IPS DF 4.7 (cell line): Measurements from ENCODE around the gene EPHB2.
"Not testable (repeated sequence)": the region's sequence is repeated elsewhere in the genome, so short reads cannot be mapped to it uniquely, and the experiment has no call there.

ENCODE experiments used
- DNase-seq: peaks from one replicate; pipeline ENCODE4 v3.0.0-alpha.2; 2013; ENCODE audit warnings: low spot score; ENCODE audit errors: extremely low read depth

EPHB2 gene

DNA sequence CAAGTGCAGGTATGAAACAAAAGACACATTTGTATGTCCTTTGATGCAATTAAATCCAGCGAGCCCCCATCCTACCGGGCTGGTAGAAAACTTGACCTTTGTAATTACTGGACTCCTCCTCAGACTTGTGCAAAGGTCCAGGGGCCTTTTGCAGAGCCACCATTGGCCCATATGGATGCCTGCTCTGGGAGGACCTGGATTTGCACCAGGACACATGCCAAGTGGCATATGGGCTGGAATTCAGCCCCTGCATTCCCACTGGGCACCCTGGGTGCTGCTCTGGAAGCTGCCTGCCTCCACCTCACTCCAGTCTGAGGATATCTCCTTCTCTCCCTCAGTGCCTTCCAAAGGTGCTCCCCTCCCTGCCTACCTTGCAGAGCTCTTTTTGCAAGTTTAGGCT, 226.0 kb downstream of the EPHB2 start:
- no peak for DNase-seq

DNA sequence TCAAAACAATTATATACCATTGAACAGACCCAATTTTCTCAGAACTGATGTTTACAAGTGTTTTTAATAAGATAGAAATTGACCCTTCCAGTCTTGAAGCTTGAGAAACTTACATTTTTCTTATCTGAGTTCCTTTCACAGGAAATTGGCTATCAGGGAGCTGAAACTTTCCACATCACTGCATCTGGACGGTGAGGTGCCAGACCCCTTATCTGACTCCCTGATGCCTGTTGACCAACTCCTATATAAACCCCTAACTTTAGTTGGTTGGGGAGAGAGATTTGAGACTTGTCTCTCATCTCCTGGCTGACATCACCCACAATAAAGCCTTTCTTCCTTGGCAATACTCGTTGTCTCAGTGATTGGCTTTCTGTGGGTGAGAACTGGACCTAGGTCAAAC, 230.6 kb downstream of the EPHB2 start:
- DNase-seq, result no peak

DNA sequence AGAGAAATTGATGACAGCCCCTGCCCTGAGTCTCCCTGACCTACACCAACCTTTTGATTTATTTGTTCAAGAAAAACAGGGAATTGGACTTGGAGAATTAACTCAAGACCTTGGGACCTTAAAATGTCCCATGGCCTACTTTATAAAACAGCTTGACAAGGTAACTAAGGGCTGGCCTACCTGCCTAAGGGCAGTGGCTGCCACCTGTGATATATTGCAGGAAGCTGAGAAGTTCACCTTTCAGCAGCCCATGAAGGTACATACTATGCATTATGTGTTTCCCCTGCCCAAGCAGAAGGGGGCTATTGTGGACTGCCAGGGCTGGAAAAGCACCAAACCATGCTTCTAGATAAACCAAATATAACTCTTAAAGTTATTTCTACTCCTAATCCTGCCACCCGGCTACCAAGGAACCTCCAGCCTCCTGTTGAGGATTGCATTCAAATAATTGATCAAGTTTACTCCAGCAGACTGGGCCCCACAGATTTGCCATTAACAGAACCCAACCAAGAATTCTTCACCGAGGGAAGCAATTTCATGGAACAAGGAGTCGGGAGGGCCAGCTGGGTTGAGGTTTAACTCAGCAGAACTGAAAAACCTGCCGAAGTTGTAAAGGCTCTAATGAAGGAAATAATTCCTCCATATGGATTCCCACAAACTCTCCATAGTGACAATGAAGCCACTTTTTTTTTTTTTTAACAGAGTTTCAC, 233.9 kb downstream of the EPHB2 start:
- DNase-seq, result no peak

DNA sequence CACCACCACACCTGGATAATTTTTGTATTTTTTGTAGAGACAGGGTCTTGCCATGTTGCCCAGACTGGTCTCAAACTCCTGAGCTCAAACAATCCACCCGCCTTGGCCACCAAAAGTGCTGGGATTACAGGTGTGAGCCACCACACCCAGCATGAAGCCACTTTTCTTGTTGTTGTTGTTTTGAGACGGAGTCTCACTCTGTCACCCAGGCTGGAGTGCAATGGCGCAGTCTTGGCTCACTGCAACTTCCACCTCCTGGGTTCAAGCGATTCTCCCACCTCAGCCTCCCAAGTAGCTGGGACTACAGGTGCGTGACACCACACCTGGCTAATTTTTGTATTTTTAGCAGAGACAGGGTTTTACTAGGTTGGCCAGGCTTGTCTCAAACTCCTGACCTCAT, 234.5 kb downstream of the EPHB2 start:
- DNase-seq, result not testable (repeated sequence)

DNA sequence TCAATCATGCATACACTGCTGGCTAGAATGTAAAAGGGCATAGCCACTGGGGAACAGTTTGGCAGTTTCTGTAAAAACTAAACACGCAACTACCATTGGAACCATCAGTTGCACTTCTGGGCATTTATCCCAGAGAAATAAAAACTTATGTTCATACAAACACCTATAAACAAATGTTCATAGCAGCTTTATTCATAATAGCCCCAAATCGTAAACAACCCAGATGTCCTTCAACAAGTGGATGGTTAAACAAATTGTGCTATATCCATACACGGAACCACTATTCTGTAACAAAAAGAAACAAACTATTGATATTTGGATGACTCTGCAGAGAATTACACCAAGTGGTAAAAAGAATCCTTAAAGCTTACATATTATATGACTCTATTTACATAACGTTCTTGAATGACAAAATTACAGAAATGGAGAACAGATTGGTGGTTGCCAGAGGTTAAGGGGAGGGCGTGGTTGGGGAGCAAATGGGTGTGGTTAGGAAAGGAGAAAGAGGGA, 239.2 kb downstream of the EPHB2 start:
- no peak for DNase-seq

DNA sequence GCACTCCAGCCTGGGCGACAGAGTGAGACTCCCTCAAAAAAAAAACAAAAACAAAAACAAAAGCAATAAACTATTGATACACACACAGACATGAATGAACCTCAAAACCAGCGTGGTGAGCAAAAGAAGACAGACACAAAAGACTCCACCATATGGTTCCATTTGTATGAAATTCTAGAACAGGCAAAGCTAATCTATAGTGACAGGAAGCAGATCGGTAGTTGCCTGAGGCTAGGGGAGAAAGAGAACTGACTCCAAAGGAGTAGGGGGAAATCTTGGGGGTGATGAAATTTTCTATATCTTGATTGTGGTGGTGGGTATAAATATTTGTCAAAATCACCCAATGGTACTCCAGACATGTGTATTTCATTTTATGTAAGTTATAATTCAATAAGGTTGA, 241.2 kb downstream of the EPHB2 start:
- DNase-seq, result no peak

DNA sequence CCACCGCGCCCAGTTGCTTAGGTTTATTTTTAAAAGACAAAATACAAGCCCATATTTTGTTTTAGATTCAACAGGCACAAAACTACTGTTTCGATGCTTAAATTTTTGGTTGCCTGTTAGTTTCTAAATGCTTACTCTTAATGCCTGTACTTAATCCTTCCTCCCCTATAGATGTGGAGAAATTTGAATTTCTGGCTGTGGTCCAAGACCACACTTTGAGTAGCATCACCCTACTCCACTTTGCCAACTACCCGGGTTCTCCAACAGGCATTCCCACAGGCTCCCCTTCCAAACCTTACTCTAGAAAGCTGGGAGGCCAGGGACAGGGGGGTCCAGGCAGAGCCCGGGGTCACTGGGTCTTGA, 242.0 kb downstream of the EPHB2 start:
- no peak for DNase-seq

DNA sequence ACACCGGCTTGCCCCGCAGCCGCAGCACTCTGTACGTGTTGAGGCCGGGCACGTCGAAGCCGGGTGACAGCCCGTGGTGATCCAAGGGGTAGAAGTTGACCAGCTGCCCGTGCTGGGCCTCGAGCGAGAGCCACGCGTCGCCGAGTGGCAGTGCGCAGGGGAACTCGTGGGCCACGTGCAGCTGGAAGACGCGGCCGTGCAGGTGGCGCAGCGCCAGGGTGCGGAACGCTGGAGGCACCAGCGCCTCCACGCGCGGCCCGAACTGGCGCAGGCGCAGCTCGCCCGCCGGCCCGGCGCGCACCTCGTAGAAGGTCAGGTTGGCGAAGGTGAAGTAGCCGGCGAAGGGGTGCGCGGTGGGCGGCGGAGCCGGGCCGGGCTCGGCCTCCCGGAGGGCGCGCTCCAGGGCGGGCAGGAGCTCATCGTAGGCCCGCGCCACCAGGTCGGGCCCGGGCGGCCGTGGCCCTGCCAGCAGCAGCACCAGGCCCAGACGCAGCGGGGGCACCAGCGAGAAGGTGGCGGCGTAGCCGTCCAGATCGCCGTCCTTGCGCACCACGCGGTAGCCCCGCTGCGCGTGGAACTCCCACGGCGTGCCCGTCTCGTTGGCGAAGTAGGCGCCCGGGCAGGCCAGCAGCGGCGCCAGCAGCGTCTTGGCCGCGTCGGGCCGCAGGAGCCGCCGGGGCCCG, 242.6 kb downstream of the EPHB2 start:
- DNase-seq, result no peak

DNA sequence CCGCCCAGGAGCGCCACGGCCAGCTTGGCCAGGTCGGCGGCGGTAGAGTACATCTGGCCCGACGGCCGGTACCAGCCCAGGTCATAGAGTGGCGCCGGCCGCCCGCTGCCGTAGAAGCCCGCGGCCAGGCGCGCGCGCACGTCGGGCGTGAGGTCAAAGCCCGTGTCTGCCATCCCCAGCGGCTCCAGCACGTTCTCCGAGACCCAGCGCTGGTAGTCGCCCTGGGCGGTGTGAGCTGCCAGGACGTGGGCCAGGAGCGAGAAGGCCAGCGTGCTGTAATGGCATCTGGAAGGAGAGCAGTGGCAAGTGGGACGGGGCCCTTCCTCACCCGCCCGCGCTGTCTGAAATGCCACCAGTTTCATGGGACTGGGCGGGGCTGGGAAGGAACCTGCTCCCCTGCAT, 243.1 kb downstream of the EPHB2 start:
- no peak for DNase-seq

DNA sequence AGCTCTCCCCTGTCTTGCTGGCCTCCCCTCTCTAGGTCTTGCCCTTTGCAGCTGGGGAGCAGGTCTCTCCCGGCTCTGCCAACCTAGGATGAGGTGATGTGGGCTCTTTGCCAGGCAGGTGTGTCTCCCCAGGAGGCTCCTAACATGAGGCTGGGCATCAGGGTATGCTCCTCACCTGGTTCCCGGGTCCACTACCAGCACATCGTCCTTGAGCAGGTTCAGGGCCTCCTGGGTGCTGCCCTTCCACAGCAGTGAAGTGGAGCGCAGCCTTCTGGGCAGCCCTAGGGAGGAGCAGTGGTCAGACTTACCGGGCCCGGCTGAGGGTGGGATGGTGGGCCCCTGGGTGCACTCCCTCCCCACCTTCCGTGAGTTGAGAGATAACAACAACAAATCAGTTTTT, 244.5 kb downstream of the EPHB2 start:
- no peak for DNase-seq

DNA sequence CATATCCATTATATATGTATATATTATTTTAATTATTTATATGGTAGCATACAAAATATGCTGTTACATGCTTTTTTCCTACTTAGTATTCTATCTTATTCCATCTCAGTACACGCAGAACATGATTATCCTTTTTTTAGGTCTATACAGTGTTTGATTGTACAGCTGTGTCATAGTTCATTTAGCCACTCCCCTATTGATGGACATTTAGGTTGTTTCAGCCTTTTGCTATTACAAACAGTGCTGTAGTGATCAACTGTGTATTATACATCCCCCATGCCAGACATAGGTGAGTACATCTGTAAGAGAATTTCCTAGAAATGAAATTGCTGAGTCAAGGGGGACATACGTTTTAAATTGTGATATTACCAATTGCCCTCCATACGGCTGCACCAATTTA, 246.4 kb downstream of the EPHB2 start:
- DNase-seq, result no peak

DNA sequence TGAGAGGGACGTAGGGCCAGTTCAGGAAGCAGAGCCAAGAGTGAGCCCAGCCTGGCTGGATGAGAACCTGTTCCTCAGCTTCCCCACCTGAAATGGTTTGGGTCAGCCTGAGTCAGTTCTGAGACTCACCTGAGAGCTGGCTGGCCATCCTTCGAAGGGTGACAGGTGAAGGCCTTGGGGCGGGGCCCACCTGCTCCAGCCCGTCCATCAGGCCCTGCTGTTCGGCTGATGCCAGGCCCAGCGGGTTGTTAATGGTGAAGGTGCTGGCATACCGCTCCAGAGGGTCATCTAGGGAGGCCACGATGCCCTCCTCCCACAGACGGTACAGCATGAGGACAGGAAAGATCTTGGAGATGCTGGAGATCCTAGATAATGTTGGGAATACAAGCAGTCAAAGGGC, 247.9 kb downstream of the EPHB2 start:
- no peak for DNase-seq

DNA sequence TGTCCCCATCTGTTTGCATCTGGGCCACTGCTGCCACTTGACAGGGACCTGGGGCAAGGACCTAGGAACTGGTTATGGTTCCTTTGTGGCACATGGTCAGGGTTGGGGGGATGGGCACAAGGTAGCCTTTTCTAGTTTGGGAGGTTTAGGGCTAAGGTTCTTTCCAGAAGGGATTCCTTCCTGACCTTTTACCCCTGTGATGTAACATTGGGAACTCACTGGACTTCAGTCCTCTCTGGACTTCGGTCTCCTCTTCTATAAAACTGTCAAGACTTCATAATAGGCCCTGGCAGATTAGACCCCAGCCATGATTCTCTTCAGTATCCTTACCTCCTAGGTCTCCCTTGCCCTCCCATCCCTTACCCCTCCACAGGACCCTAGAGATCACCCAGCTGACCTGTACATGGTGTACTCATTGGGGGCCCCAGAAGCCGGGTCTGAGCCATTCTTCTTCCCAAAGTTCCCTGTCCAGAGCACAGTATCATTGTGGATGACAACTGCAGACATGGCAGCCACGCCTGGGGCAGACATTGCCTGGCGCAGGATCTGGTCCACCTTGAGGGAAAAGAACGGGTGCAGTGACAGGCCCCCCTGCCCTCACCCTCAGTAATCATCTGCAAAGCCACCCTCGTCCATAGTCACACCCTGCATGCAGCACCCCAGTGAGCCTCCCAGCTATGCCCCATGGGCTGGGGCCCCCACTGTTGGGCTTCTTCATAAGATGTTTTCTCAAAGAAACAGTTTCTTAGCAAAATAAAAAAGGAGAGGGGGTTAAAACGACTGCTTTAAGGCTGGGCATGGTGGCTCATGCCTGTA, 249.1 kb downstream of the EPHB2 start:
- DNase-seq, result no peak

DNA sequence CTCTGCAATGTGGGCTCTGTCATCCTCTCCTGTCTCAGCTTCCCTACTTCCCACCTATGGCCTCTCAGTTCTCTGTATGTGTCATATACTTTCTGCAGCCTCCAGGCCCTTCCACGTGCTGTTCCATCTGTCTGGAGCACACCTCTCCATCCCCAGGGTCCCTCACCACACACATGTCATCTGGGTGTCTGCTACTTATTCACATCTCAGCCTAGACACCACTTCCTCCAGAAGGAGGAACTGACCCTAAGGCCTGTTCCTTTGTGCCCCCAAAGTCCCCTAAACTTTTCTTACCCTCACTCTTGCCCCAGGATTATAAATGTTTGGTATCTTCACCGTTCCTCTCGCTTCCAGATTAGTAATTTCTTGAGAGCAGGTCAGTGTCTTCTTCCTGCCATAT, 251.9 kb downstream of the EPHB2 start:
- DNase-seq, result no peak

DNA sequence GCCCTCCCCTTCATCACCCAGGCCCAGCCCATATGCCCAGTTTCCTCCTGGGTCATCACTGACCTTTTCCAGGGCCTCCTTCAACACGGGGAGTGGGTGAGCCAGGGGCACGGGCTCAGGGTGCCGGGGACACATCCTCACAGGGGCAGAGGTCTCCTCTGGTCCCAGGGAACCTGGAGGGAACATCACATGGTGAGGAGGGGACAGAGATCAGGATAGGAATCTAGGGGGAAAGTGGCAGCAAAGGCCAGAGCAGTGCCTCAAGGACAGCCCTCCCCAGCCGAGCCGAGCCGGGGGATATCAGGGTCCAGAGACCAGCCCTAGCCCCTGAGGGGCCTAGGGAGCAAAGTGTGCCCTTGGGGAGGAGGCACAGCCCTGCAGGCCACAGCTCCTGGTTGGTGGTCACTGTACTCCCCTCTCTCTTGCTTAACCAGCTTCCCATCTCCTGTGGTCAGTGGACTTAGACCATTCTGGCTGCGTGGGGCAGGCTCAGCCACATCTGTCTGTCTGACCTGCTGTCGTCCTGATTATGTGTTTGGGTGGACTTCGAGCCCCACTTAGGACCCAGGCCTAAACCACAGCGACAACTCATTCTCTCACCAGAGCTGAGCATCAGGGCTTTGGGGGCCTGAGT, 252.5 kb downstream of the EPHB2 start:
- DNase-seq, result no peak

DNA sequence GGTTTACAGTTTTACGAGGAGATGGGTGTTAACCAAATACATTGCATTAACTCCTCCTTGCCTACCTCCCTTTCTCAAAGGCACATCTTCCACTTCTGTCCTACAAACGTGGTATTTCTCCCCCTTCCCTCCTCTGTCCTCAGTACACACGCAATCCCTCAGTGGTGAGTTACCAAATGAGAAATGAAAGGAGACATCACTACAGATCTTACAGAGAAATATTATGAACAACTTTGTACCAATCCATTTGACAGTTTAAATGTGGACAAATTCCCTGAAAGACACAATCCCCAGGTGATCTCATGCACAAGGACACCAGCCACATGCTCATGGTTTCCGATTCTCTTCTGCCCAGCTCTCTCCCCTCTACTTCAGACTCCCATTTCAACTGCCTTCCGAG, 255.7 kb downstream of the EPHB2 start:
- DNase-seq, result no peak

DNA sequence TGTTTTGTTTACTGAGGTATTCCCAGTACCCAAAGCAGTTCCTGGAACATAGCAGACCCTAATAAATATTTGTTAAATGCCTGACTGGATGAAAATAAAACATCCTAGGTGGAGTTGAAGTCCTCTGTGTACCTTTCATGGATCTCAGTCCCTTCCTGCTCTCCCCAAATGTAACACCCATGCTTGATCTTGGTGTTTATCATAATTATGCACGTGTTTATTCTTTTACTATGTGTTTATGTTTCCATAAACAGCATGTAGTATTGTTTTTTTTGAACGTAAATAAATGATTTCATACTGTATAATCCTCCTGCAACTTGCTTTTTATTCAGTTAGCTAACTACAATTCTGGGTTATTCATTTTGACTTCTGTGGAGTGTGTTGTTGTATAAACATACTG, 257.2 kb downstream of the EPHB2 start:
- no peak for DNase-seq

DNA sequence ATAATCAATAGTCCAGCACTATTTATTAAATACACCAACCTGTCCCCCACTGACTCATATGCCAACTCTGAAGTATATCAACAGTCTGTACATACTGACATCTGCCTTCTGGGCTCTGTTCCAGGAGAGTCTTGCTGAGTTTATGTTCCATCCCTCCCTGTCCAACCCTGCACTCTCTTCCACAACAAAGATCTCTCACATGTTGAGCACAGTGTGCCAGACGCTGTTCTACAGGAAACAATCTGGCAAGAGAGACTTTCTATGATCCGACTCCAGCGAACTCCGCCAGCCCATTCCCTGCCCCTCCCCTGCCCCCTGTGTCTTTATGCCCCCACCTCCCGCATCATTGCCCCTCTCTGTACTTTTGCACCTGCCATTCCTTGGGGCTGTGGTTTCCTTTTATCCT, 258.7 kb downstream of the EPHB2 start:
- DNase-seq, result no peak

DNA sequence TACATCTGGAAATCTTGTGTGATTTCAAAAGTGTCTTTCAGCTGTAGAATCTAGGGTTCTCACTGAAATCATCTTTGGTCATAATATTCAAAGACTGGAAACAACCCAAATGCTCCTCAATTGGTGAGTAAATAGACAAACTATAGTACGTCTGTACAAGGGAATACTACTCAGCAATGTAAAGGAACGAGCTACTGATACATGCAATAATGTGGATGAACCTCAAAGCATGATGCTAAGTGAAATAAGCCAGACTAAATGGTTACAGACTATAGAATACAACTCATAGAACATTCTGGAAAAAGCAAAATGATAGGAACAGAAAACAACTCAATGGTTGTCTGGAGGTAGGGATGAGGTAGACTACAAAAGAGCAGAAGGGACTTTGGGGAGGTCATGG, 259.5 kb downstream of the EPHB2 start:
- no peak for DNase-seq
